A549 (cell line): ENCODE measurements around the gene TSPAN4. TPM values are rescaled to one million over a fixed set of nuclear protein-coding genes. Genes with fewer than 3 reads are reported as not detected.

Source experiments
- ATAC-seq, 2 experiments: fragments of 200-7000 bp in 1 of 2; fragments of >200 bp in 1 of 2; cut with Nextera tagmentation in 1 of 2; cut with Tn5 transposase in 1 of 2; 3 replicates each; pipeline versions ENCODE4 v1.8.0 to v1.9.1; 2018 to 2020; ENCODE audit warnings: mild to moderate bottlenecking in 1 of 2, moderate library complexity in 1 of 2
- CTCF ChIA-PET: fragments of 300-600 bp; sonication (Branson Sonifier 250); formaldehyde crosslinking; extraction: SDS; loops from one replicate; lab custom pipeline; 2021; ENCODE audit warnings: antibody characterized with exemption, inconsistent platforms; lab: Yijun Ruan, JAX
- POLR2A ChIA-PET: fragments of 350-600 bp; formaldehyde crosslinking; extraction: SDS; loops from one replicate; lab custom pipeline; 2021; ENCODE audit warnings: antibody characterized with exemption, inconsistent platforms; lab: Yijun Ruan, JAX
- DNase-seq, 2 experiments: peaks; one replicate each; pipeline versions ENCODE4 v3.0.0 to v3.0.0-alpha.2; 2011 to 2016; ENCODE audit warnings: low read depth in 1 of 2, low spot score in 1 of 2
- FAIRE-seq: peaks from 2 replicates; lab custom pipeline; 2011; peaks lifted over from hg19 to GRCh38; lab: Jason Lieb, UNC
- H3K27ac ChIP-seq, 2 experiments: fragments of >200 bp; sonication (Bioruptor Twin); formaldehyde crosslinking; 3 replicates each; pipeline ENCODE4 v1.5.1; 2016 to 2017
- H3K4me1 ChIP-seq: fragments of >200 bp; sonication (Bioruptor Twin); formaldehyde crosslinking; 3 replicates; pipeline ENCODE4 v1.6.1; 2016
- H3K4me2 ChIP-seq: fragments of >200 bp; sonication (Bioruptor Twin); formaldehyde crosslinking; 3 replicates; pipeline ENCODE4 v1.6.1; 2016
- H3K4me3 ChIP-seq: fragments of >200 bp; sonication (Bioruptor Twin); formaldehyde crosslinking; 3 replicates; pipeline ENCODE4 v1.5.1; 2016
- H3K9me3 ChIP-seq: fragments of >200 bp; sonication (Bioruptor Twin); formaldehyde crosslinking; 3 replicates; pipeline ENCODE4 v1.6.1; 2016
- BHLHE40 ChIP-seq: IDR thresholded peaks from 2 replicates; pipeline ENCODE4 v1.6.1; 2012; ENCODE audit warnings: low read depth, low read length, inconsistent platforms
- CBX2 ChIP-seq: fragments of 200-600 bp; sonication (generic); IDR thresholded peaks from 2 replicates; pipeline ENCODE4 v1.6.1; 2016; ENCODE audit warnings: low read depth, mild to moderate bottlenecking, borderline replicate concordance
- CBX8 ChIP-seq: fragments of 200-600 bp; sonication (generic); IDR thresholded peaks from 2 replicates; pipeline ENCODE4 v1.6.1; 2016
- CEBPB ChIP-seq, 2 experiments: fragments of >200 bp in 1 of 2; sonication (Bioruptor Twin) in 1 of 2; formaldehyde crosslinking in 1 of 2; IDR thresholded peaks; 2 replicates each; pipeline ENCODE4 v1.6.1; 2012 to 2016
- EP300 ChIP-seq, 2 experiments: fragments of >200 bp; sonication (Bioruptor Twin); formaldehyde crosslinking; IDR thresholded peaks; 2 replicates in 1 of 2; 3 replicates in 1 of 2; pipeline ENCODE4 v1.6.1; 2016 to 2017
- GATA3 ChIP-seq: IDR thresholded peaks from 2 replicates; pipeline ENCODE4 v1.6.1; 2012; ENCODE audit warnings: borderline replicate concordance
- KDM1A ChIP-seq: fragments of 200-600 bp; sonication (generic); IDR thresholded peaks from 2 replicates; pipeline ENCODE4 v1.6.1; 2016; ENCODE audit warnings: low read depth, mild to moderate bottlenecking
- MAZ ChIP-seq: fragments of 150-350 bp; IDR thresholded peaks from 2 replicates; pipeline ENCODE4 v1.6.1; 2014; ENCODE audit warnings: antibody characterized with exemption, low read depth, low read length, borderline replicate concordance
- MYC ChIP-seq: IDR thresholded peaks from 2 replicates; pipeline ENCODE4 v1.6.1; 2012; ENCODE audit warnings: mild to moderate bottlenecking, inconsistent platforms, low read length, improper control_type of control experiment, borderline replicate concordance
- POLR2A ChIP-seq: IDR thresholded peaks from 2 replicates; pipeline ENCODE4 v1.6.1; 2012; ENCODE audit warnings: mild to moderate bottlenecking, low read length
- RAD21 ChIP-seq, 2 experiments: fragments of >200 bp in 1 of 2; sonication (Bioruptor Twin) in 1 of 2; formaldehyde crosslinking in 1 of 2; IDR thresholded peaks in 1 of 2; conservative IDR thresholded peaks in 1 of 2; 2 replicates in 1 of 2; 3 replicates in 1 of 2; pipeline ENCODE4 v1.6.1; 2012 to 2018; ENCODE audit warnings: inconsistent platforms in 1 of 2
- RARB ChIP-seq: fragments of 250-450 bp; sonication (Bioruptor Pico); IDR thresholded peaks from 2 replicates; pipeline ENCODE4 v1.8.0; 2021; ENCODE audit warnings: mild to moderate bottlenecking, moderate library complexity
- SMC3 ChIP-seq: fragments of >200 bp; sonication (Bioruptor Twin); formaldehyde crosslinking; IDR thresholded peaks from 3 replicates; pipeline ENCODE4 v1.6.1; 2018; ENCODE audit warnings: inconsistent platforms
- TFCP2L1 ChIP-seq: fragments of 250-450 bp; sonication (Bioruptor Pico); IDR thresholded peaks from 2 replicates; pipeline ENCODE4 v1.5.0; 2021; ENCODE audit warnings: mild to moderate bottlenecking
- WGBS: methylation state at CpG from one replicate; pipeline ENCODE4 v1.1.6; 2017; ENCODE audit errors: missing lambda C conversion rate; 5-methylcytosine and 5-hydroxymethylcytosine counted together
- polyA plus RNA-seq, 4 experiments: library from polyadenylated mRNA; depleted of rRNA in 3 of 4; stranded (reverse); fragments of >200 nt; fragmentation: RNase III in 1 of 4; extraction: RNeasy Plus Mini Kit Qiagen cat#74134 plus additional on column Dnase treatment in 1 of 4; gene quantifications; 2 replicates in 3 of 4; 3 replicates in 1 of 4; pipeline ENCODE4 v1.2.3, GENCODE V29; 2011 to 2017
- TF ChIP-seq, protein P1 (sequence below): fragments of >200 bp; sonication (Bioruptor Twin); formaldehyde crosslinking; IDR thresholded peaks from 3 replicates; pipeline ENCODE4 v1.6.1; 2016
- TF ChIP-seq, protein P2 (sequence below): IDR thresholded peaks from 2 replicates; pipeline ENCODE4 v1.6.1; 2012
- TF ChIP-seq, protein P3 (sequence below): fragments of >200 bp; sonication (Bioruptor Twin); formaldehyde crosslinking; IDR thresholded peaks from 3 replicates; pipeline ENCODE4 v1.5.1; 2016
- TF ChIP-seq, protein P4 (sequence below): fragments of 250-450 bp; sonication (Bioruptor Pico); IDR thresholded peaks from 2 replicates; pipeline ENCODE4 v1.5.0; 2020; ENCODE audit warnings: low read depth, mild to moderate bottlenecking, moderate library complexity
- TF ChIP-seq, protein P5 (sequence below): fragments of >200 bp; sonication (Bioruptor Twin); formaldehyde crosslinking; IDR thresholded peaks from 2 replicates; pipeline ENCODE4 v1.6.1; 2016
- TF ChIP-seq, protein P6 (sequence below): fragments of 250-450 bp; sonication (Bioruptor Pico); IDR thresholded peaks from 2 replicates; pipeline ENCODE4 v1.5.0; 2021; ENCODE audit warnings: mild to moderate bottlenecking, moderate library complexity, borderline replicate concordance
- TF ChIP-seq, protein P7 (sequence below): fragments of 150-350 bp; IDR thresholded peaks from 2 replicates; pipeline ENCODE4 v1.6.1; 2014; ENCODE audit warnings: low read depth, mild to moderate bottlenecking, low read length

TSPAN4 gene
- polyA plus RNA-seq, 2 of the 4 experiments (the other 2 are of a cell fraction) = 83.5 to 145 TPM

GRCh38 chr11:890794-891540 lies 48.3 kb downstream of the TSPAN4 start:
- WGBS = 88% methylated on average over 17 of the region's 27 CpGs
- ChIA-PET CTCF (interaction anchor here (1.4 to 1.6 kb wide), 2 partner anchors 15 to 34 kb away, joined by 3 to 4 read pairs; no protein-coding TSS in a partner anchor), POLR2A (no interaction called here)
- no peak for ATAC-seq
- Histone ChIP-seq H3K4me2 (no peak overlapping the region), H3K4me3 (no peak overlapping the region), H3K9me3 (no peaks in the 10 kb centered on the region), H3K27ac (no peak overlapping the region), H3K4me1 (no peaks in the 10 kb centered on the region)
- DNase-seq = no peak
- FAIRE-seq = no peak
- TF ChIP-seq, protein P1, sequence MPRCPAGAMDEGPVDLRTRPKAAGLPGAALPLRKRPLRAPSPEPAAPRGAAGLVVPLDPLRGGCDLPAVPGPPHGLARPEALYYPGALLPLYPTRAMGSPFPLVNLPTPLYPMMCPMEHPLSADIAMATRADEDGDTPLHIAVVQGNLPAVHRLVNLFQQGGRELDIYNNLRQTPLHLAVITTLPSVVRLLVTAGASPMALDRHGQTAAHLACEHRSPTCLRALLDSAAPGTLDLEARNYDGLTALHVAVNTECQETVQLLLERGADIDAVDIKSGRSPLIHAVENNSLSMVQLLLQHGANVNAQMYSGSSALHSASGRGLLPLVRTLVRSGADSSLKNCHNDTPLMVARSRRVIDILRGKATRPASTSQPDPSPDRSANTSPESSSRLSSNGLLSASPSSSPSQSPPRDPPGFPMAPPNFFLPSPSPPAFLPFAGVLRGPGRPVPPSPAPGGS = no peak
- TF ChIP-seq GATA3 = no peak
- TF ChIP-seq, protein P2, sequence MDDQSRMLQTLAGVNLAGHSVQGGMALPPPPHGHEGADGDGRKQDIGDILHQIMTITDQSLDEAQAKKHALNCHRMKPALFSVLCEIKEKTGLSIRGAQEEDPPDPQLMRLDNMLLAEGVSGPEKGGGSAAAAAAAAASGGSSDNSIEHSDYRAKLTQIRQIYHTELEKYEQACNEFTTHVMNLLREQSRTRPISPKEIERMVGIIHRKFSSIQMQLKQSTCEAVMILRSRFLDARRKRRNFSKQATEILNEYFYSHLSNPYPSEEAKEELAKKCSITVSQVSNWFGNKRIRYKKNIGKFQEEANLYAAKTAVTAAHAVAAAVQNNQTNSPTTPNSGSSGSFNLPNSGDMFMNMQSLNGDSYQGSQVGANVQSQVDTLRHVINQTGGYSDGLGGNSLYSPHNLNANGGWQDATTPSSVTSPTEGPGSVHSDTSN = no peak
- no peak for TF ChIP-seq EP300 (IDR thresholded peaks at IDR 0.05)
- TF ChIP-seq, protein P3, sequence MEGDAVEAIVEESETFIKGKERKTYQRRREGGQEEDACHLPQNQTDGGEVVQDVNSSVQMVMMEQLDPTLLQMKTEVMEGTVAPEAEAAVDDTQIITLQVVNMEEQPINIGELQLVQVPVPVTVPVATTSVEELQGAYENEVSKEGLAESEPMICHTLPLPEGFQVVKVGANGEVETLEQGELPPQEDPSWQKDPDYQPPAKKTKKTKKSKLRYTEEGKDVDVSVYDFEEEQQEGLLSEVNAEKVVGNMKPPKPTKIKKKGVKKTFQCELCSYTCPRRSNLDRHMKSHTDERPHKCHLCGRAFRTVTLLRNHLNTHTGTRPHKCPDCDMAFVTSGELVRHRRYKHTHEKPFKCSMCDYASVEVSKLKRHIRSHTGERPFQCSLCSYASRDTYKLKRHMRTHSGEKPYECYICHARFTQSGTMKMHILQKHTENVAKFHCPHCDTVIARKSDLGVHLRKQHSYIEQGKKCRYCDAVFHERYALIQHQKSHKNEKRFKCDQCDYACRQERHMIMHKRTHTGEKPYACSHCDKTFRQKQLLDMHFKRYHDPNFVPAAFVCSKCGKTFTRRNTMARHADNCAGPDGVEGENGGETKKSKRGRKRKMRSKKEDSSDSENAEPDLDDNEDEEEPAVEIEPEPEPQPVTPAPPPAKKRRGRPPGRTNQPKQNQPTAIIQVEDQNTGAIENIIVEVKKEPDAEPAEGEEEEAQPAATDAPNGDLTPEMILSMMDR = no peak
- TF ChIP-seq KDM1A = no peak
- TF ChIP-seq CBX2 = no peak
- TF ChIP-seq MYC = no peak
- TF ChIP-seq TFCP2L1 (CRISPR knock-in tag) = no peak
- no peak for TF ChIP-seq MAZ
- TF ChIP-seq, protein P4, sequence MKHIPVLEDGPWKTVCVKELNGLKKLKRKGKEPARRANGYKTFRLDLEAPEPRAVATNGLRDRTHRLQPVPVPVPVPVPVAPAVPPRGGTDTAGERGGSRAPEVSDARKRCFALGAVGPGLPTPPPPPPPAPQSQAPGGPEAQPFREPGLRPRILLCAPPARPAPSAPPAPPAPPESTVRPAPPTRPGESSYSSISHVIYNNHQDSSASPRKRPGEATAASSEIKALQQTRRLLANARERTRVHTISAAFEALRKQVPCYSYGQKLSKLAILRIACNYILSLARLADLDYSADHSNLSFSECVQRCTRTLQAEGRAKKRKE (CRISPR knock-in tag) = no peak
- no peak for TF ChIP-seq RARB (CRISPR knock-in tag)
- TF ChIP-seq, protein P5, sequence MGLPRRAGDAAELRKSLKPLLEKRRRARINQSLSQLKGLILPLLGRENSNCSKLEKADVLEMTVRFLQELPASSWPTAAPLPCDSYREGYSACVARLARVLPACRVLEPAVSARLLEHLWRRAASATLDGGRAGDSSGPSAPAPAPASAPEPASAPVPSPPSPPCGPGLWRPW = no peak
- TF ChIP-seq, protein P6, sequence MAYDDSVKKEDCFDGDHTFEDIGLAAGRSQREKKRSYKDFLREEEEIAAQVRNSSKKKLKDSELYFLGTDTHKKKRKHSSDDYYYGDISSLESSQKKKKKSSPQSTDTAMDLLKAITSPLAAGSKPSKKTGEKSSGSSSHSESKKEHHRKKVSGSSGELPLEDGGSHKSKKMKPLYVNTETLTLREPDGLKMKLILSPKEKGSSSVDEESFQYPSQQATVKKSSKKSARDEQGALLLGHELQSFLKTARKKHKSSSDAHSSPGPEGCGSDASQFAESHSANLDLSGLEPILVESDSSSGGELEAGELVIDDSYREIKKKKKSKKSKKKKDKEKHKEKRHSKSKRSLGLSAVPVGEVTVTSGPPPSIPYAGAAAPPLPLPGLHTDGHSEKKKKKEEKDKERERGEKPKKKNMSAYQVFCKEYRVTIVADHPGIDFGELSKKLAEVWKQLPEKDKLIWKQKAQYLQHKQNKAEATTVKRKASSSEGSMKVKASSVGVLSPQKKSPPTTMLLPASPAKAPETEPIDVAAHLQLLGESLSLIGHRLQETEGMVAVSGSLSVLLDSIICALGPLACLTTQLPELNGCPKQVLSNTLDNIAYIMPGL (CRISPR knock-in tag) = no peak
- TF ChIP-seq POLR2A = no peak
- TF ChIP-seq CEBPB (IDR thresholded peaks at IDR 0.05) = no peak
- no peak for TF ChIP-seq SMC3

- CTCF ChIA-PET = interaction anchor here (1.1 to 1.7 kb wide), 3 partner anchors 9 to 158 kb away, joined by 3 to 6 read pairs (median 3); partner anchors contain the start of gene AP2A2
- Histone ChIP-seq H3K4me1 (no peaks in the 10 kb centered on the region), H3K27ac (no peak overlapping the region), H3K9me3 (no peaks in the 10 kb centered on the region), H3K4me3 (no peak overlapping the region), H3K4me2 (no peak overlapping the region)
- POLR2A ChIA-PET = no interaction called here
- ATAC-seq = no peak
- no peak for FAIRE-seq
- WGBS = 89% methylated on average over 3 of the region's 13 CpGs
- no peak for DNase-seq
- TF ChIP-seq TFCP2L1 (CRISPR knock-in tag) = no peak
- TF ChIP-seq, protein P6 (CRISPR knock-in tag) = no peak
- no peak for TF ChIP-seq CBX8
- TF ChIP-seq MAZ = no peak
- no peak for TF ChIP-seq RAD21 (conservative IDR thresholded peaks at IDR 0.05 in 1 of 2, IDR thresholded peaks at IDR 0.05 in 1 of 2)
- TF ChIP-seq, protein P1 = no peak
- TF ChIP-seq BHLHE40 = no peak
- TF ChIP-seq, protein P7, sequence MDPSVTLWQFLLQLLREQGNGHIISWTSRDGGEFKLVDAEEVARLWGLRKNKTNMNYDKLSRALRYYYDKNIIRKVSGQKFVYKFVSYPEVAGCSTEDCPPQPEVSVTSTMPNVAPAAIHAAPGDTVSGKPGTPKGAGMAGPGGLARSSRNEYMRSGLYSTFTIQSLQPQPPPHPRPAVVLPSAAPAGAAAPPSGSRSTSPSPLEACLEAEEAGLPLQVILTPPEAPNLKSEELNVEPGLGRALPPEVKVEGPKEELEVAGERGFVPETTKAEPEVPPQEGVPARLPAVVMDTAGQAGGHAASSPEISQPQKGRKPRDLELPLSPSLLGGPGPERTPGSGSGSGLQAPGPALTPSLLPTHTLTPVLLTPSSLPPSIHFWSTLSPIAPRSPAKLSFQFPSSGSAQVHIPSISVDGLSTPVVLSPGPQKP = no peak
- no peak for TF ChIP-seq MYC
- TF ChIP-seq GATA3 = no peak
These were observed 50.5 kb downstream of the TSPAN4 start for GRCh38 chr11:893008-893654.
